ENCODE results near the gene PC.
"Not testable (repeated sequence)": the region's sequence is repeated elsewhere in the genome, so short reads cannot be mapped to it uniquely, and the experiment has no call there.

DNA sequence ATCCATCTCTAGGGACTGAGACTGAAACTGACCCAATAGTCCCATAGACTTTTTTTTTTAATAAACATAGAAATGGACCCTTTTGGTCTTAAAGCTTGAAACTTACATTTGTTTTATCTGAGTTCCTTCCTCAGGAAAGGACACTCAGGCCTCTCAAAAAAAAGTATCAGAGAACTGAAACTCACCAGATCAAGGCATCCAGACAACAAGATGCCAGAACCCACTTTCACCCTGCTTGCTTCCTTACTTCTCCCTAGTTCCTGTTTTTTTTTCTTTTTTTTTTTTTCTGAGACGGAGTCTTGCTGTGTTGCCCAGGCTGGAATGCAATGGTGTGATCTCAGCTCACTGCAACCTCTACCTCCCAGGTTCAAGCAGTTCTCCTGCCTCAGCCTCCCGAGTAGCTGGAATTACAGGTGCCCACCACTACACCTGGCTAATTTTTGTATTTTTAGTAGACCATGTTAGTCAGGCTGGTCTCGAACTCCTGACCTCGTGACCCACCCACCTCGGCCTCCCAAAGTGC is 3.6 kb upstream of the PC start:
- TF ChIP-seq POLR2A (IDR thresholded peaks at IDR 0.05) = not testable (repeated sequence)
- TF ChIP-seq, protein P1, sequence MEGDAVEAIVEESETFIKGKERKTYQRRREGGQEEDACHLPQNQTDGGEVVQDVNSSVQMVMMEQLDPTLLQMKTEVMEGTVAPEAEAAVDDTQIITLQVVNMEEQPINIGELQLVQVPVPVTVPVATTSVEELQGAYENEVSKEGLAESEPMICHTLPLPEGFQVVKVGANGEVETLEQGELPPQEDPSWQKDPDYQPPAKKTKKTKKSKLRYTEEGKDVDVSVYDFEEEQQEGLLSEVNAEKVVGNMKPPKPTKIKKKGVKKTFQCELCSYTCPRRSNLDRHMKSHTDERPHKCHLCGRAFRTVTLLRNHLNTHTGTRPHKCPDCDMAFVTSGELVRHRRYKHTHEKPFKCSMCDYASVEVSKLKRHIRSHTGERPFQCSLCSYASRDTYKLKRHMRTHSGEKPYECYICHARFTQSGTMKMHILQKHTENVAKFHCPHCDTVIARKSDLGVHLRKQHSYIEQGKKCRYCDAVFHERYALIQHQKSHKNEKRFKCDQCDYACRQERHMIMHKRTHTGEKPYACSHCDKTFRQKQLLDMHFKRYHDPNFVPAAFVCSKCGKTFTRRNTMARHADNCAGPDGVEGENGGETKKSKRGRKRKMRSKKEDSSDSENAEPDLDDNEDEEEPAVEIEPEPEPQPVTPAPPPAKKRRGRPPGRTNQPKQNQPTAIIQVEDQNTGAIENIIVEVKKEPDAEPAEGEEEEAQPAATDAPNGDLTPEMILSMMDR (IDR thresholded peaks at IDR 0.05 in 4 of 5, conservative IDR thresholded peaks at IDR 0.05 in 1 of 5) = not testable (repeated sequence)

Data from gastrocnemius medialis (tissue), 4 donors.